RWPE1 (cell line): ENCODE data around the gene KLRF1.

ENCODE experiments used
- CTCF ChIA-PET: fragments of 350-600 bp; sonication (Branson Sonifier 250); formaldehyde crosslinking; extraction: SDS; loops from one replicate; lab custom pipeline; 2021; lab: Yijun Ruan, JAX
- POLR2A ChIA-PET: fragments of 400-600 bp; formaldehyde crosslinking; extraction: SDS; loops from one replicate; lab custom pipeline; 2020; ENCODE audit warnings: antibody characterized with exemption; ENCODE audit not compliant: low non-redundant PET; lab: Yijun Ruan, JAX
- DNase-seq: peaks from one replicate; pipeline ENCODE4 v3.0.0; 2012; ENCODE audit warnings: low spot score
- H3K27ac ChIP-seq: fragments of 450-650 bp; 2 replicates; pipeline ENCODE4 v1.5.1; 2017
- CTCF ChIP-seq: fragments of 450-650 bp; conservative IDR thresholded peaks from 2 replicates; pipeline ENCODE4 v1.5.1; 2017; ENCODE audit warnings: low read depth, mild to moderate bottlenecking

Gene KLRF1

GRCh38 chr12:9848899-9849298, 21.6 kb downstream of the KLRF1 start:
- H3K27ac ChIP-seq: no peak overlapping the region
- ChIA-PET CTCF (interaction anchor here (0.6 kb wide), 1 partner anchor 33 kb away, joined by 3 read pairs; no protein-coding TSS in a partner anchor), POLR2A (no interaction called here)
- no peak for DNase-seq
- no peak for TF ChIP-seq CTCF

- no peak overlapping the region for H3K27ac ChIP-seq
- ChIA-PET CTCF (no interaction called here), POLR2A (no interaction called here)
- DNase-seq: no peak
- no peak for TF ChIP-seq CTCF
Observed at GRCh38 chr12:9851050-9851449, 23.8 kb downstream of the KLRF1 start.

- no peak overlapping the region for H3K27ac ChIP-seq
- TF ChIP-seq CTCF: no peak
- CTCF ChIA-PET: no interaction called here
- no peak for DNase-seq
- POLR2A ChIA-PET: no interaction called here
Observed at GRCh38 chr12:9851927-9852326, 24.6 kb downstream of the KLRF1 start.

- ChIA-PET CTCF (no interaction called here), POLR2A (no interaction called here)
- H3K27ac ChIP-seq: no peak overlapping the region
- DNase-seq: no peak
- no peak for TF ChIP-seq CTCF
Observed at GRCh38 chr12:9856151-9856550, 28.9 kb downstream of the KLRF1 start.

- TF ChIP-seq CTCF: no peak
- no peak for DNase-seq
- H3K27ac ChIP-seq: no peak overlapping the region
- CTCF ChIA-PET: no interaction called here
- POLR2A ChIA-PET: no interaction called here
Observed at GRCh38 chr12:9856894-9857293, 29.6 kb downstream of the KLRF1 start.

GRCh38 chr12:9858135-9858534, 30.9 kb downstream of the KLRF1 start:
- no peak overlapping the region for H3K27ac ChIP-seq
- no peak for DNase-seq
- ChIA-PET CTCF (no interaction called here), POLR2A (no interaction called here)
- no peak for TF ChIP-seq CTCF
